Stimulated activated CD8-positive, alpha-beta memory T cell treated with anti-CD3 and anti-CD28 coated beads, Interleukin-15, amount 100 ng/mL, for 1 hour (primary cell): ENCODE measurements around the gene CISD2.
A peak's percentile ranks its signal among the peaks of the same experiment; 100 is the strongest.
"Not testable (repeated sequence)": the region's sequence is repeated elsewhere in the genome, so short reads cannot be mapped to it uniquely, and the experiment has no call there.

Experiments used
- DNase-seq: peaks from one replicate; pipeline ENCODE4 v3.0.0-alpha.2; 2020; ENCODE audit warnings: low read depth

CISD2 gene, protein sequence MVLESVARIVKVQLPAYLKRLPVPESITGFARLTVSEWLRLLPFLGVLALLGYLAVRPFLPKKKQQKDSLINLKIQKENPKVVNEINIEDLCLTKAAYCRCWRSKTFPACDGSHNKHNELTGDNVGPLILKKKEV

DNA sequence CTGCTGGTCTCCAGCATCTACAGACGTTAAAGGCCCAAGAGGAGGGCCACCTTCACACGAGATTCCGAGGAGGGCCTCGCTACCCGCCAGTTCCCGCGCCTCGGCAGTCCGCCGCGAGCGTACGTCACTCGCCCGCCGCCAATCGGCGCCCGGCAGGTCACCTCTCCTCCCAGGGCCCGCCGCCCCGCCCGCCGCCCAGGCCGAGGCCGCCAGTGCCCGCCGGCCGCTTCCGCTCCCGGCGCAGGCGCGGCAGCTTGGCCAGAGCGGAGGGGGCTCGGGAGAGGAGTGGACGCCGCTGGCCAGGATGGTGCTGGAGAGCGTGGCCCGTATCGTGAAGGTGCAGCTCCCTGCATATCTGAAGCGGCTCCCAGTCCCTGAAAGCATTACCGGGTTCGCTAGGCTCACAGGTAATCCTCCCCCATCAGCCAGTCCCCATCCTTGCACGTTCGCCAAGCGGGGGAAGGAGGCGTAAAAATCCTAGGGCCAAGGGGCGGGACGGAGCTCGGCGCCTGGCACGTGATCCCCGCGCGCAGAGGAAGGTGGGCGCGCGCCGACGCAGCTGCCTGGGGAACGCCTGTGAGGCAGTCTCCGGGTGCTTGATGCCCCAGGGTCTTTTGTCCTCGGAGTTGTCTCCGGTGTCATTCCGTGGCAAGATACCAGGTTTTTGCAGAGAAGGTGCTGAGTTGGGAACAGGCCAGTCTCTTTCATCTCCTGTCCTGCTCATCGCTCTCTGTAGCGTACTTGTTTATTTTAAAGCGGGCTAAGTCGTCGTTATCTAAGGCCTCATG is at the start of gene CISD2:
CISD2 (plus strand) TSS at position 212 of the 788 bp plus-strand sequence; CDS start at position 305, 93 bp downstream.
- DNase-seq, result peak; percentile 77

DNA sequence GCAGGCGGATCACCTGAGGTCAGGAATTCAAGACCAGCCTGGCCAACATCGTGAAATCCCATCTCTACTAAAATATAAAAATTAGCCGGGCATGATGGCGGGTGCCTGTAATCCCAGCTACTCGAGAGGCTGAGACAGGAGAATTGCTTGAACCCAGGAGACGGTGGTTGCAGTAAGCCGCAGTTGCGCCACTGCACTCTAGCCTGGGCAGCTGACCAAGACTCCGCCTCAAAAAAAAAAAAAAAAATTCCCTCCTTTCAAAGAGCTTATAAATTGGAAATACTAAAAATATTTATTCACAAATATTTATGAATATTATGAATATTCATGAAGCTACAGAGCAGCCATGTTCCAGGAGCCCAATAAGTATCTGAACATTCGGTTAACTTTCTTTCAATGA is 49.7 kb upstream of the CISD2 start:
- not testable (repeated sequence) for DNase-seq

DNA sequence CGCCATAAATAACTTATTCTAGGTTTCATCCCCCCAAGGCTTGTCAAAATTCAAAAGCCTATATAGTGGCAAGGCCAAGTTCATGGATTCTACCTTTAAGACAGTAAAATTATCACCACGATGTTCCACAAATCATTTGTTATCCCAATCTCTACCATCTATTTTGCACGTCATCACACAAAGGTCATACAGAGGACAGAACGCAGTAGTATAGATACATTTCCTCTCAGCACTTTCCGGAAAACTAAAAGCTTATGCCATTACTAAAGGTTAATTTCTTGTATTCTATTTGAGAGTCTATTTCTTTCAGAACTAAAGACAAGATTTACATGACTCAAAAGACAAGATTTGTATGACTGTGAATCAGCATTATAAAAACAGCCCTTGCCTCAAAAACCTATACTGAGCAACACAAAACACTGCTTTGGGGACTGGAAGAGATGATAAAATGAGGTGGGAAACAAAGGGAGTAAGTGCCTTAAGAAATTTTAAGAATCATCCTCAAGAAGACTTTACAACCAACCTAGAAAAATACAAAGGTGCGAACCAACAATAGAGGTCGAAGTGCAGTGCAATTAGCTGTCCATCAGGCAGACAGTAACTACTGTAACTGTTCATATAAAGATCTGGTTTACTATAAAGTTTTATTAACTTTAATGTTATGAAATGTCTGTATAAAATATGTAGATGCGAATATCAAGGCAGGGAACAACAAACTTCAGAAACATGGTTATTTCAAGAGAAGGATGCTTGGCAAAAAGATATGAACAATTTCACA is 49.0 kb upstream of the CISD2 start:
- DNase-seq, result no peak

DNA sequence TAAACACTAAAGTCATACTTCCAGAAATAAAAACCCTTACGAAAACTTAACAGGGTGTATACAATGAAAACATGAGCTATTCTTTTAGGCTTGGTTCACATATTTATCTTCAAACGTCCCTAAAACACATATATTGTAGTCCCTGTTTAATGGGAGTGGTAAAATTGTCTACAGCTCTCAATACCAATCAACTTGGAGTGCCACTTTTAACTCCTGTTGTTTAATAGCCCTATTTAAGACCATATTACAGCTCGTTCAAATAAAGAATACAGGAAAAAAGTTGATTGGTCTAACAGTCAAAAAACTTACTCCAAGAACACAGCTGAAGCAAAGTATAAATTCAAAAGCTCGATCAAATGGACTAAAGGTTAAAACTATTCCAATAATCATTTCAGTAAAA is 45.3 kb upstream of the CISD2 start:
- DNase-seq, result no peak

DNA sequence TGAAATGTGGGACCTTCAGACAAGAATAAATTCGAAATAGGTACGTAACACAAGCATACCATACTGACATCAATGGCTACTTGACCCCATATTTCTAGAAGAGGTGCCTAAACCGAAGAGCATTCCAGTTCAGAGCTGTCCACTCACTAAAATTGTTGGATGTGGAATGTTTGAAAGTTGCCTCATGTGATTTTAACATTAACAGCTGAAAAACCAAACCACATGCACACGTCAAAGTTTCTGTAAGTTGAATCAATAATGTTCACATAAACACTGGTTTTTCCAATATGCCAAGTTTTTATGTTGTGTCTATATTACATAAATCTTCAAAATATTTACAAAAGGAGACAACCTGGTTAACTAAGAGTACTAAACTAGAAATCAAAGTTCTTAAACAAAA is 44.9 kb upstream of the CISD2 start:
- no peak for DNase-seq

DNA sequence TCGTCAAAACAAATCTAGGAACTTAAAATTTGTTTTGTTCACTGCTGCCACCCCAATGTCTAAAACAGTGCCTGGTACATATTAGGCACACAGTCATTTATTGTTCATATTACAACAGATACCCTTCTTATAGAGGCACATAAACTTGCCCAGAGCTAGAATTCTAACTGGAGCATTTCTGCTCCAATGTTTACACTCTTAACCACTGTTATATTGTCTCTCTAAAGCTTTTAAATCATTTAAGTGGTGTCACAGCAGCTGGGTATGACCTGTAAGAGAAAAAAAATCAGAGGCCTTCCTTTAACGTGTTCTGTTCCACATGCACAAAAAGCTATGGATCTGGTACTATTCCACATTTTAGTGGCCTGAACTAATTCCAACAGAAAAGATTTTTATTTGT is 44.4 kb upstream of the CISD2 start:
- DNase-seq, result no peak

DNA sequence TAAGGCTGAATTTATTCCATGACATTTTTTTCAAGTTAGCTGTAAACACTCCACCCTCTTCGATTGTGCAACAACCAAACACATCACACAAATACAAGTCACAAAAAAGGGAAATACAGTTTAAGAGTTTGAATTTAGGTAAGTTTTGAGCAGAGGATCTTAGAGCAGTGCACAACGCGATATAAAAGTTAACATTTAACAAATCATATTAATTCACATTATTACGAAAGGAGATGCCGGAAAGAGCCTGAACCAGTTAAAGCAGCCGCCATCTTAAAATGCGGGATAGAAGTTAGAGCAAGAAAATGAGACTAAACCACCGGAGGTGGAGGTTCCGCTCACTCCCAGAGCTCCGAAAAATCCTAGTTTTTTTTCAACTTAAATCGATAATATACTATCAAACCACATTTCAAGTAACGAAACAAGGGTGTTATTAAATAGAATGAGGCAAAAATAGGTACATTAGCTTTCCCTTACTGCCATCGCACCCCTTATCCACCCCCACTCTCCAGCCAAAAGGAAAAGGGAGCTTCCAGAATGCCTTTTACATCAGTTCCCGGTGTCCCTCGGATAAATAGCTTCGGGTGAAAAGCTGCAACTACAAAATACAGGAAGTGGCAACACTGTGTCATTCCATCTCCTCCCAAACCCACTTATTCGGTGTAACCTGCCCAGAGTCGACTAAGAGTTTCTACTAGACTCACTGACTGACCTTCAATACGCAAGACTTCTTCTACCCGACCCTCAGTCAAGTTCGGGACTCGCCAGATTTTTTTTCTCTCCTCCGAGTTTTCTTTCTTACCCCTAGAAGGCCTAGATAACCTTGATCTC is 43.3 kb upstream of the CISD2 start:
- DNase-seq, result no peak

DNA sequence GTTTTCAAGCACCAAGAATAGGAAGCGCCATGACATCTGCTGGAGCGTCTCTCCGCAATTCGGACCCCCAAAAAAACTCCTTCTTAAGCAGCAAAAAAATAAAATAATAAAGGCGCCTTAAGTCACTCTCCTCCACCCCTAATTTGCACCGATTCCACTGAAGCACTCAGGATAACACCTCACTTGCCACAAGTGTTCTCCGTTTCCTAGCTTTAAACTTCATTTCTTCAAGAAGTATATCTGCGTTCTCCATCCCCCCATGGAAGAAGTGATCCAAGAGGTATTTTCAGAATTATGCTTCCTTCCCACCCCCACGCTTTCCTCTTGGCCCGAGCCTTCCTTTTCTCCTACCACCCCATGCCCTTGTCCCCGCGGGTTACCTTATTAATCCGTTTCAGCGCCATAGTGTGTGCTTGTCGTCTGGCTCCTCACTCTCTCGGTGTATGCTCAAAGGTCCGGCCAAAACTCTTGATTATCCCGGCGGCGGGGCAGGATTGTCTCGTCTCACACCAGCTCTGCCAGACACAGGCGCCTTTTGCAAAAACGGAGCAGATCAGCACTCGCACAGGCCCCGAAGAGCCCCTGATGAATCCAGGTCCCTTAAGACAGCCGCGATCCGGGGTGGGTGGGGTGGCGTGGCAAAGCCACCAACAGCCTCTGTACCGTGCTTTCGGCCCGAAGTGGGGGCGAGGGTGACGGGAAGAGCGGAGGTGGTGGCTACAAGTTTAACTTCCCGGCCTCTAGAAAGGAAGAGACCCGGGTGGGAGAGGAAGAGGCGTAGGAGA is 42.5 kb upstream of the CISD2 start:
- DNase-seq, result no peak

DNA sequence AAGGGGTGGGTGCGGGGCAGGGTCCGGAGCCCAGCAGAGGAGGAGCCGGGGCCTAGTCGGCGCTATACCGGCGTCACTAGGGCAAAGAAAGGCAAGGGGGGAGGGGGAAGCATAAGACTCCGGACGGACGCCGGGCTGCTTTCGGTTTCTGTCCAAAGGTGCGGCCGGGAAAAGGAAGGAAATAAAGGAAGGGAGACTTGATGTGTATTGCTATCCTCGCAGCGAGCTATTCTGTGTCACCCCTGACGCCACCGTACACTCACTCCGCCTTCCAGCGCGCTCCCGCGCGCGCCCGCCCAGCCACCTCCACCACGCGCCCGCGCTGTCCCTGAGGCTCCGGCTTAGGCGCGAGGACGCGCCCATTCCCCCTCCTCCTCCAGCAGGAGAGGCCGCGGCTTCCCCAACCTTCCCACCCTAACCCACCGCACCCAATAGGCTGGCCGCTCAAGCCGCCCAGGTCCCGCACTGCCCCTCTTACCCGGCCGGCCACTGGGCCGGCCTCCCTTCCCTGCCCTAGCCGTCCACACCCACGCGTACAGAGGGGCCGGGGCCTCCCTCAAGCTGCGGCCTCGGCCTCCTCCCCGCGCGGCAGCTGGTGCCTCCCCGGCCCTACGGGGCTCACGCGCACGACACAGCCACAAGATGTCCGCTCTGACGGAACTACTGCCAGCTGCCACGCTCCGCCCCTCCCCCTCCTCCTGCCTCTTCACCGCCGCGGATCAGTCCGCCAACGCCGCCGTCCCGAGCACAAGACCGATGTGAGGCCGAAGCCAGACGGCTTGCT is 41.7 kb upstream of the CISD2 start, which contains the start of gene UBE2D3:
UBE2D3 (minus strand) TSS at position 662 of the 784 bp plus-strand sequence. CDS start 1,043 bp downstream, outside the sequence.
- DNase-seq, result peak; percentile 86

DNA sequence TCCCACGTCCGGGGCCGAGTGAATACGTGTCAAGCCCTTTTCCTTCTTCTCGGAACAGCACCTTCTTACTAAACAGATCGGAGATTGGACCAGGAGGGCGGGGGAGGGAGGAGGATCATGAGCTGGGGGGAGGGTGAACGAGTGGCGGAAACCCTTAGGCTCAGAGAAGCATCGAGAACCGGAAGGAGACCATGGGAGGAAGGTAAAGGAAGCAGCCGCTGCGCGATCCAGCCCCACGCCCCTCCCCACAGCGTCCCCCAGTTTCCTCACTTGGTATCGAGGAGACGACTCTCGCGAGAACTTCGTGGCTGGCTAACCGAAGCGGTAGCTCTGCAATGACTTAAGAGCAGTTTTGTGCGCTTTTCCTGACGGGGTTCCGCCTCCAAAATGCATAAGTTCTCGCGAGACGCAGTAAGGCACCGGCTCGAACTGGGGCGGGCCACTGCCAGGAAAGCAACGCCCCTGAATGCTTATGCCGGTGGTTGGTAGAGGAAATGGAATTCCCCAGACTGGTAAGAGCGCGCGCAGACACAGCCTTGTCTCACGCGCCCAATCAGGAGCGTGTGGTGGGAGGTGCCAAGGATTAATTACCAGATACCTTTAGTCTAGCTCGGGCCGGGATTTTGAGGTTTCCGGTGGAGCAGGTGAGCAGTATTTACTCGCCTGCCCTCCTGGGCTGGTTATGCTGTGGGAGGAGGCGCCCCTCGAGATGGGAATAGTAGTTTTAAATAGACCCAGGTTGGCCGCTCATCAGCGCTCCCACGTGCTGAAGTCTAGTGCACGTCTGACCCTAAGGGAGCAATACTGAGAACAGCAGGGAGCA is 40.9 kb upstream of the CISD2 start:
- DNase-seq, result peak; percentile 97

DNA sequence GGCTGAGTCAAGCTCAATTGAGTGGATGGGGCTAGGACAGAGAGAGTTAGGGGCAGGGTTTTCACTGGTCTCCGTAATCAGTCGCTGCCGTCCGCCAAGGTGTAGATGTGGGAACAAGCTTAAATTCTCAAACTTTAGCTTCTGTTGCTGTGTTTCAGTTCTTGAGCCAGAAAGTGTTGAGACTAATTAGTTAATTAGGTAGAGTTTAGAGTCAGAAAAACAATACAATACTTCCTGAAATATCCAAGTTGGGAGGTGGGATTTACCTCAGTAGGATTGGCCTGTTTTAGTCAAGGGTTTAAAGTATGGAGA is 40.3 kb upstream of the CISD2 start:
- DNase-seq, result no peak

DNA sequence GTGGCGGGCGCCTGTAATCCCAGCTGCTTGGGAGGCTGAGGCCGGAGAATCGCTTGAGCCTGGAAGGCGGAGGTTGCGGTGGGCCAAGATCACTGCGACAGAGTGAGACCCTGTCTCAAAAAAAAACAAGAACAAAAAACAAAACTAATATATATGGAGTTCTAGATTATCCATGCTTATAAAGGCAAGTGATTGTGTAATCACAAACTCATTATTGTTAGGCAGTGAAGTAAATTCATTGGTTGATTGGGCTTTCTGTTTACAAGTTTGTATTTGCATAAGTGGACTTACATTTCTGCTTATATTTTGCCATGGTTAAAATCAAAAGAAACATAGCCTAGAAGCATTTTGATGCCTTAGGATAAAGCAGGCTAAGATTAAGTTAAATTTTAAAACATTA is 39.0 kb upstream of the CISD2 start:
- no peak for DNase-seq

DNA sequence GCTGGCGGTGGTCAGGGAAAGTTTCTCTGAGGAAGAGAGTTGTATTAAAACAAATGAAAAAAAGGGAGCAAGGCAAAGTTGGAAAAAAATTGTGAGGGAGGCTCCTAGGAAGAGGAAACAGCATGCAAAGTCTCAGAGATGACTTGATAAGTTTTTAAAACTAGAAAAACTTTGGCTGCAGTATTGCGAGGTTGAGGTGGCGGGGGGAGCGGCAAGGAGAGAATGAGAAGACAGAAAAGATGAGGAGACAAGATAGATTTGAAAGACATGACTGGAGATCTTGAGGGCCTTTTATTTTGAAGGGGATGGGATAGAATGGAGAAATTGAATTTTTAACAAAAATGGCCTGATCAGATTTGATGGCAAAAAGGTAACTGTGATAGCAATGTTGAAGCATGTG is 36.7 kb upstream of the CISD2 start:
- DNase-seq, result no peak

DNA sequence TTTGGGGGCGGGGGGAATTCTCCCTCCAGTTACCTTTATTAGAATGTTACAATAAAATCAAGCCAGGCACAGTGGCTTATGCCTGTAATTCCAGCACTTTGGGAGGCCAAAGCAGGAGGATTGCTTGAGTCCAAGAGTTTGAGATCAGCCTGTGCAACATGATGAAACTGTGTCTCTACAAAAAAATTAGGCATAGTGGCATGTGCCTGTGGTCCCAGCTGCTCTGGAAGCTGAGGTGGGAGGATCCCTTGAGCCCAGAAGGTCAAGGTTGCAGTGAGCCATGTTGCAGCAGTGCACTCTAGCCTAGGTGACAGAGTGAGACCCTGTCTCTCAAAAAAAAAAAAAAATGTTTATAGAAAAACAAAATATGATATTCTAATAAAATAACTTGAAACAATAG is 36.1 kb upstream of the CISD2 start:
- no peak for DNase-seq

DNA sequence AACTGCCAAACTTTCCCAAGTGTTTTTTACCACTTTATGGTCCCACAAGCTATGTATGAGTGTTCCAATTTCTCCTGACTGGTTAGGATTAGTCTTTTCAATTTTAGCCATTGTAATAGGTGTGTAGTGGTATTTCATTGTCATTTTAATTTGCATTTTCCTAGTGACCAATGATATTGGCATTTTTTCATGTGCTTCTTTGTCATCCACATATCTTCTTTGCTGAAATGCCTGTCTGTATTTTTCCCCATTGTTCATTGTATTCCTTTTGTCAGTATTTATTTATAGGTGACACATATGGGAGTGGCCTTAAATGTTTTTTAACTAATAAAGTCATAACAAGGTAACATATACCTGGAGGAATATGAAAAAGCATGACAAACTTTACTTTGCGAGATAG is 32.2 kb upstream of the CISD2 start:
- DNase-seq, result no peak

DNA sequence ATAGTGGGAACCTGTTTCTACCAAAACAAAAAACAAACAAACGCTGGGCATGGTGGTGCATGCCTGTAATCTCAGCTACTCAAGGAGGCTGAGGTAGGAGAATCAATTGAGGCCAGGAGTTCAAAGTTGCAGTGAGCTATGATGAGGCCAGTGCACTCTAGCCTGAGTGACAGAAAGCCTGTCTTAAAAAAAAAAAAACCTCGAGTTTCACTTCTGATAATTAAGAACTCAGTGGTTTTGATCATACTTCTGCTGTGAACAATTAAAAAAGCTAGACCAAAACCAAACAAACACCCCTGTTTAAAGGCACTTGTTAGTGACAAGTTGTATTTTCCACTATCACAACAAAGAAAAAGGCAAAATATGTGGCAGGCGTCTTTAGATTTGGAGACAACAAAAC is 26.4 kb upstream of the CISD2 start:
- DNase-seq, result no peak

DNA sequence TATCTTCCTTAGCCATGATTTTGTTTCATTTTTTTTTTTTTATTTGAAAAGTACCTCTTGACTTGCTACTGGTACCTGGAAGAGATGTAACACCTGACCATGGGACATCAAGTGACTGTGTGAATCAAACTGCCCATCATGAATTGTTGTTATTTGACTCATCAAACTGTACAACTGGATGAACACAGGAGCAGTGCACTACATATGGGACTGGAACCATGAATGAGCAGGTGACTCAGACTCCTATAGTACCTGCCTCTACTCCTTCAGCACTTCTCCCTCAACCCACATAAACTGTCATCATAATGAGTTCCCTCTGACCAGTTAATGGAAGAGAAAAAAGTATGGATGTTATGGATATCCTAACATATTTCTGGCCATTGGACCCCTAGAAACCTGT is 25.5 kb upstream of the CISD2 start:
- no peak for DNase-seq

DNA sequence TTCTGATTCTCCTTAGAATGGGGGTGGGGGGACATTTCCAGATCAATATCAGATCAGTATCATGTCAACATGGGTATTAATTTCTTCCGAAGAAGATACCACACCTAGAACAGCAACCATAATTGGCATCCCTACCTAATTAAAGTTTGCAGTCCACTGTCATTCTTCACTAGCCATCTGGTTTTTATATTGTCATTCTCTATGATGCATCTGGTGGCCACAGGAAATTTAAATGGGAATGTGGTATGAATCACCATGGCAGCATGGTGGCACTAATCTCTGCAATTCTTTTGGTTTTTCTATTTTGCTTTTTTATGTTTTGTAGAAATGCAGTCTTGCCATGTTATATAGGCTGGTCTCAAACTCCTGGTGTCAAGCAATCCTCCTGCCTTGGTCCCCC is 24.9 kb upstream of the CISD2 start:
- no peak for DNase-seq

DNA sequence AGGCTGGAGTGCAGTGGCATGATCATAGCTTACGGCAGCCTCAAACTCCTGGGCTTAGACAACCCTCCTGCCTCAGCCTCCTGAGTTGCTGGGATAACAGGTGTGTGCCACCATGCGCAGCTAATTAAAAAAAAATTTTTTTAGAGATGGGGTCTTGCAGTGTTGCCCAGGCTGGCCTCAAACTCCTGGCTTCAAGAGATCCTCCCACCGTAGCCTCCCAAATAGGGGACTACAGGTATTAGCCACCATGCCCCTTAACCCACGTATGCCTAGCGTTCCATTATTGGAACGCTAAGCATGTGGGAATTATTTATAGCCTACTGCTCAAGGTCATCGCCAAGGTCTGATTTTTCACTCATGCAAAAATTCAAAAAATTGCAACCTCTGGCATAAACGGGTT is 21.1 kb upstream of the CISD2 start:
- no peak for DNase-seq

DNA sequence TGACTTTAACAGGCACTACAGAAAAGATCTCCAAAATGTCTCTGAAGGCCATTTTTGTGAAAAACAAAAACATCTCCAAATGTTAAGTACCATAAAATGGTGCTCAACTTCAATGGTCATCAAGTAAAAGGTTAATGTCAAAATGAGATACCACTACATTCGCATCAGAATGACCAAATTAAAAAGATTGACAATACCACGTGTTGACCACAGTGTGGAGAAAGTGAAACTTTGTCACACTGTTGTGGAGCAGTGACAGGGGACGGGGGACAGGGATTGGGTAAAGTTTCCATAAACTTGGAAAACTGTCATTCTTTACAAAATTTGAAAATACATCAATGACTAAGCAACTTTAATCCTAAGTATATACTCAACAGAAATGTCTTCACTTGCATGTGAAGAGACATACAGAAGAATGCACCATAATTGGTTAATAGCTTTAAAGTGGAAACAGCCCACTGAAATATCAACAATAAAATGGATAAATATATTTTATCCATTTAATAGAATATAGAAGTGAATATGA is 19.1 kb upstream of the CISD2 start:
- no peak for DNase-seq
